Astrocyte (in vitro differentiated cells and primary cell): ENCODE results near the gene HSD17B3. TPM values are rescaled to one million over a fixed set of nuclear protein-coding genes. Genes with fewer than 3 reads are reported as not detected.

Source experiments
- DNase-seq: peaks from one replicate; pipeline ENCODE4 v3.0.0-alpha.2; 2010; ENCODE audit warnings: low read depth
- FAIRE-seq: peaks from 2 replicates; lab custom pipeline; 2011; peaks lifted over from hg19 to GRCh38; lab: Jason Lieb, UNC
- H2AFZ ChIP-seq: 2 replicates; pipeline ENCODE4 v1.6.0; 2012; ENCODE audit warnings: low read depth, low read length, inconsistent platforms
- H3K27ac ChIP-seq: 2 replicates; pipeline ENCODE4 v1.5.1; 2011; ENCODE audit warnings: low read depth, low read length, inconsistent platforms
- H3K27me3 ChIP-seq: 2 replicates; pipeline ENCODE4 v1.6.0; 2011; ENCODE audit warnings: low read length, inconsistent platforms; ENCODE audit not compliant: insufficient read depth
- H3K36me3 ChIP-seq: 2 replicates; pipeline ENCODE4 v1.5.1; 2011; ENCODE audit warnings: low read length, inconsistent platforms; ENCODE audit not compliant: insufficient read depth
- H3K4me1 ChIP-seq: 2 replicates; pipeline ENCODE4 v1.5.1; 2011; ENCODE audit warnings: low read length, inconsistent platforms; ENCODE audit not compliant: insufficient read depth
- H3K4me2 ChIP-seq: 2 replicates; pipeline ENCODE4 v1.6.0; 2012; ENCODE audit warnings: low read length, inconsistent platforms
- H3K4me3 ChIP-seq: 2 replicates; pipeline ENCODE4 v1.5.1; 2011; ENCODE audit warnings: low read depth, mild to moderate bottlenecking, low read length, inconsistent platforms; ENCODE audit not compliant: insufficient read depth
- H3K79me2 ChIP-seq: 2 replicates; pipeline ENCODE4 v1.6.0; 2012; ENCODE audit warnings: mild to moderate bottlenecking, low read length, inconsistent platforms; ENCODE audit not compliant: insufficient read depth
- H3K9ac ChIP-seq: 2 replicates; pipeline ENCODE4 v1.6.0; 2012; ENCODE audit warnings: mild to moderate bottlenecking, low read length, inconsistent platforms
- H3K9me3 ChIP-seq: 2 replicates; pipeline ENCODE4 v1.5.1; 2012; ENCODE audit warnings: low read depth, mild to moderate bottlenecking, low read length, inconsistent platforms; ENCODE audit not compliant: insufficient read depth
- H4K20me1 ChIP-seq: 2 replicates; pipeline ENCODE4 v1.6.0; 2012; ENCODE audit warnings: low read length, inconsistent platforms; ENCODE audit not compliant: insufficient read depth
- H3K27ac Mint-ChIP-seq: one replicate; pipeline ENCODE4 v1.8.0; 2021; ENCODE audit warnings: mild to moderate bottlenecking, mixed read lengths; ENCODE audit not compliant: unreplicated experiment
- H3K27me3 Mint-ChIP-seq: one replicate; pipeline ENCODE4 v1.8.0; 2021; ENCODE audit warnings: low read depth, mixed read lengths; ENCODE audit not compliant: unreplicated experiment
- H3K36me3 Mint-ChIP-seq: one replicate; pipeline ENCODE4 v1.8.0; 2021; ENCODE audit warnings: low read depth, mixed read lengths; ENCODE audit not compliant: unreplicated experiment
- H3K4me1 Mint-ChIP-seq: one replicate; pipeline ENCODE4 v1.8.0; 2021; ENCODE audit warnings: low read depth, mixed read lengths; ENCODE audit not compliant: unreplicated experiment
- H3K4me3 Mint-ChIP-seq: one replicate; pipeline ENCODE4 v1.8.0; 2021; ENCODE audit warnings: mild to moderate bottlenecking, moderate library complexity, mixed read lengths; ENCODE audit not compliant: unreplicated experiment
- H3K9me3 Mint-ChIP-seq: one replicate; pipeline ENCODE4 v1.8.0; 2021; ENCODE audit warnings: mild to moderate bottlenecking, mixed read lengths; ENCODE audit not compliant: unreplicated experiment
- CTCF ChIP-seq: IDR thresholded peaks from 2 replicates; pipeline ENCODE4 v1.5.1; 2011; ENCODE audit warnings: low read depth, mild to moderate bottlenecking, inconsistent platforms, low read length, moderate library complexity; ENCODE audit not compliant: insufficient read depth
- EZH2 ChIP-seq: IDR thresholded peaks from 2 replicates; pipeline ENCODE4 v1.6.1; 2012; ENCODE audit warnings: mild to moderate bottlenecking, low read length, inconsistent platforms; ENCODE audit not compliant: insufficient read depth
- total RNA-seq: library from RNA; stranded (reverse); gene quantifications from 2 replicates; pipeline ENCODE4 v1.2.1, GENCODE V29; 2021

Gene HSD17B3
- total RNA-seq, 1 donor from 2014 or later, result not detected

- TF ChIP-seq CTCF (no peak), EZH2 (no peak)
- no peaks in the 10 kb centered on the region for H4K20me1 ChIP-seq
- no peak overlapping the region for H3K4me3 Mint-ChIP-seq
Observed at GRCh38 chr9:96188571-96188970, 113.4 kb downstream of the HSD17B3 start.

GRCh38 chr9:96187151-96187555 is 114.8 kb downstream of the HSD17B3 start:
- Histone ChIP-seq H3K9me3 (peaks cover 13% of the 10 kb centered on the region), H2AFZ (no peak overlapping the region), H4K20me1 (no peaks in the 10 kb centered on the region), H3K4me2 (peak overlapping the region; percentile 48), H3K27ac (no peak overlapping the region), H3K4me3 (no peak overlapping the region), H3K9ac (no peak overlapping the region), H3K36me3 (no peaks in the 10 kb centered on the region), H3K27me3 (peaks cover 3% of the 10 kb centered on the region), H3K4me1 (no peaks in the 10 kb centered on the region), H3K79me2 (no peaks in the 10 kb centered on the region)
- no peak overlapping the region for H3K4me3 Mint-ChIP-seq
- DNase-seq (no peak), FAIRE-seq (no peak)
- H3K27ac Mint-ChIP-seq, result no peak overlapping the region
- H3K27me3 Mint-ChIP-seq, result peaks cover 25% of the 10 kb centered on the region
- peaks cover 18% of the 10 kb centered on the region for H3K9me3 Mint-ChIP-seq
- TF ChIP-seq CTCF (no peak), EZH2 (no peak)
- no peaks in the 10 kb centered on the region for H3K4me1 Mint-ChIP-seq
- peaks cover 3% of the 10 kb centered on the region for H3K36me3 Mint-ChIP-seq

More at GRCh38 chr9:96188571-96188970, 113.4 kb downstream of the HSD17B3 start:
- Histone ChIP-seq H3K36me3 (no peaks in the 10 kb centered on the region), H3K4me2 (no peak overlapping the region), H3K27ac (no peak overlapping the region), H2AFZ (no peak overlapping the region), H3K4me3 (no peak overlapping the region), H3K79me2 (no peaks in the 10 kb centered on the region), H3K4me1 (no peaks in the 10 kb centered on the region), H3K9me3 (peaks cover 13% of the 10 kb centered on the region), H3K9ac (no peak overlapping the region), H3K27me3 (peaks cover 8% of the 10 kb centered on the region)
- peaks cover 3% of the 10 kb centered on the region for H3K36me3 Mint-ChIP-seq
- peaks cover 19% of the 10 kb centered on the region for H3K27me3 Mint-ChIP-seq
- peak overlapping the region; percentile 66 for H3K27ac Mint-ChIP-seq
- peaks cover 22% of the 10 kb centered on the region for H3K9me3 Mint-ChIP-seq
- FAIRE-seq (no peak), DNase-seq (no peak)
- no peaks in the 10 kb centered on the region for H3K4me1 Mint-ChIP-seq

DNA sequence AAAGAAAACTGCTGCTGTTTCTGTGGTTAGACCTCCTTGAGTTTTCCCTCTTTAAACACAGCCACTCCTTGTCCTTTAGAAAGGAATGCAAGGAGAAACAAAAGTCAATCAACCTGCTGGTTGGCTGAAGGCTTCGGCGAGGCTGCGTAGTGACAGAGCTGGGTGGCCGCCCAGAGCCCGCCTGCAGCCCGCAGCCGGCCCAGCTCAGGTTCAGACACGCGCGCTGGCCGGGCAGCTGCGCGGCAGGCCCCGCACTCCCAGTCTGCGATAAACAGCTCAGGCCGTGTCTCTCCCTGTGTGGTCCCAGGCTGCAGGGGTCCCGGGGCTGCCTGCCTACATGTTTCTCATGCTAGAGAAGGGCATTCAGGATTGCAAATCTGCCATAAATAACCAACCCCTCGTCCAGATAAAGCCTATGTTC is 115.4 kb downstream of the HSD17B3 start:
- FAIRE-seq, result no peak
- TF ChIP-seq CTCF (no peak), EZH2 (peak; percentile 42)
- Mint-ChIP-seq H3K27me3 (peaks cover 22% of the 10 kb centered on the region), H3K27ac (no peak overlapping the region), H3K36me3 (peaks cover 3% of the 10 kb centered on the region), H3K9me3 (peaks cover 18% of the 10 kb centered on the region), H3K4me3 (peak overlapping the region; percentile 45), H3K4me1 (no peaks in the 10 kb centered on the region)
- Histone ChIP-seq H3K27ac (no peak overlapping the region), H3K9me3 (peaks cover 13% of the 10 kb centered on the region), H3K9ac (no peak overlapping the region), H3K4me1 (no peaks in the 10 kb centered on the region), H3K36me3 (no peaks in the 10 kb centered on the region), H3K27me3 (peaks cover 3% of the 10 kb centered on the region), H3K4me3 (no peak overlapping the region), H3K4me2 (peak overlapping the region; percentile 48), H3K79me2 (no peaks in the 10 kb centered on the region), H4K20me1 (no peaks in the 10 kb centered on the region), H2AFZ (peak overlapping the region; percentile 55)
- DNase-seq, result peak; percentile 17
